Neutrophil (primary cell): Measurements from ENCODE around the gene CISH.

Experiments used
- H3K27ac ChIP-seq: fragments of 200-600 bp; sonication (generic); 2 replicates; pipeline ENCODE4 v1.5.1; 2016; ENCODE audit warnings: mild to moderate bottlenecking, moderate library complexity
- H3K27me3 ChIP-seq: fragments of 200-600 bp; sonication (generic); 2 replicates; pipeline ENCODE4 v1.6.0; 2016; ENCODE audit warnings: mild to moderate bottlenecking
- H3K36me3 ChIP-seq: fragments of 200-600 bp; sonication (generic); 2 replicates; pipeline ENCODE4 v1.5.1; 2017
- H3K4me1 ChIP-seq, 2 experiments: fragments of 200-600 bp in 1 of 2; sonication (generic) in 1 of 2; 1 replicate in 1 of 2; 2 replicates in 1 of 2; pipeline versions ENCODE4 v1.5.1 to v1.6.1; 2013 to 2016; ENCODE audit warnings: low read depth in 1 of 2, low read length in 1 of 2, mild to moderate bottlenecking in 1 of 2, moderate library complexity in 1 of 2; ENCODE audit not compliant: control insufficient read depth in 1 of 2, insufficient read depth in 1 of 2
- H3K4me3 ChIP-seq, 2 experiments: fragments of 200-600 bp in 1 of 2; sonication (generic) in 1 of 2; 1 replicate in 1 of 2; 2 replicates in 1 of 2; pipeline ENCODE4 v1.5.1; 2013 to 2016; ENCODE audit warnings: low read depth in 1 of 2, low read length in 1 of 2, mild to moderate bottlenecking in 1 of 2, moderate library complexity in 1 of 2
- H3K9me3 ChIP-seq: fragments of 200-600 bp; sonication (generic); 2 replicates; pipeline ENCODE4 v1.5.1; 2016
- TF ChIP-seq, protein P1 (sequence below): fragments of 200-600 bp; sonication (generic); IDR thresholded peaks from 2 replicates; pipeline ENCODE4 v1.5.1; 2016; ENCODE audit warnings: antibody characterized with exemption

The CISH gene

DNA sequence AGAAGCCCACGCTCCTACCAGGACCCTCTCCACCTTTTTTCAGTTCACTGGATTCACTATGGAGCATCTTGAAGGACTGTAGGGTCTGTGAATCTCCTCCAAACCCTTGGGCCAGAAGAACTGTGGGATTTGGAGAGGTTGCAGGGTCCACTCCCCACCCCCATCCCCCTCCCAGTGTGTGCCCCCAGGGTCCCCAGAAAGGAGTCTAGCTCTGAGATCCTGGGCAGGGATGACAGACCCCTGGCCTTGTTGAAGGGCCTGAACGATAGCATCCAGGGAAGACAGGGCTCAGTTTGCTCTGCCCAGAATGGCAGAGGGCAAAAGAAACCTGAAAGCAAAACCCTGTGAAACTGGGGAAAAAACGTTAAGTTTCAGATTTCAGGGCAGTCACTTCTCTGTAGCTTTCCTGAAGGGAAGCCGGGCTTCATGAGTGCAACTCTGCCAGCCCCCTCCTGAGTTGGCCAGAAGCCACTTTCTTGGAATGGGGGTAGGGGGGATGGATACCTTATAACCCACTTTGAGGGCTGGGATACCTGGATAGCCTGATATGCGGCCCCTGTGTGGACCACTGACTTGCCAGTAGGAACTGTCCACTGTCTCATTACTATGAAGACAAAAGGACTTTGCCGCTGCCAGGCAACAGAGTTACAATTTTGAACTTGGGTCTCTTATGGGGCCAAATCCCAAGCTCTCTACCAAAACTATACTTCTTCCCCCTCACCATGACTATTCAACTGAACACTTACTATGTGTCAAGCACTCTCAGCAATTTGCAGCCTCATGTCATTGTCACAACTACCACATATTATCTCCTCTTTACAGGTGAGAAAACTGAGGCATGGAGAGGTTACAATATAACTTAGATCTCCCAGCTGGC, 1.6 kb upstream of the CISH start:
- Histone ChIP-seq H3K9me3 (no peaks in the 10 kb centered on the region), H3K36me3 (peaks cover 1% of the 10 kb centered on the region), H3K27ac (no peak overlapping the region), H3K4me1 (peaks cover 66 to 69% of the 10 kb centered on the region in 2 experiments), H3K27me3 (no peaks in the 10 kb centered on the region), H3K4me3 (no peak overlapping the region)
- TF ChIP-seq, protein P1, sequence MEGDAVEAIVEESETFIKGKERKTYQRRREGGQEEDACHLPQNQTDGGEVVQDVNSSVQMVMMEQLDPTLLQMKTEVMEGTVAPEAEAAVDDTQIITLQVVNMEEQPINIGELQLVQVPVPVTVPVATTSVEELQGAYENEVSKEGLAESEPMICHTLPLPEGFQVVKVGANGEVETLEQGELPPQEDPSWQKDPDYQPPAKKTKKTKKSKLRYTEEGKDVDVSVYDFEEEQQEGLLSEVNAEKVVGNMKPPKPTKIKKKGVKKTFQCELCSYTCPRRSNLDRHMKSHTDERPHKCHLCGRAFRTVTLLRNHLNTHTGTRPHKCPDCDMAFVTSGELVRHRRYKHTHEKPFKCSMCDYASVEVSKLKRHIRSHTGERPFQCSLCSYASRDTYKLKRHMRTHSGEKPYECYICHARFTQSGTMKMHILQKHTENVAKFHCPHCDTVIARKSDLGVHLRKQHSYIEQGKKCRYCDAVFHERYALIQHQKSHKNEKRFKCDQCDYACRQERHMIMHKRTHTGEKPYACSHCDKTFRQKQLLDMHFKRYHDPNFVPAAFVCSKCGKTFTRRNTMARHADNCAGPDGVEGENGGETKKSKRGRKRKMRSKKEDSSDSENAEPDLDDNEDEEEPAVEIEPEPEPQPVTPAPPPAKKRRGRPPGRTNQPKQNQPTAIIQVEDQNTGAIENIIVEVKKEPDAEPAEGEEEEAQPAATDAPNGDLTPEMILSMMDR: no peak

DNA sequence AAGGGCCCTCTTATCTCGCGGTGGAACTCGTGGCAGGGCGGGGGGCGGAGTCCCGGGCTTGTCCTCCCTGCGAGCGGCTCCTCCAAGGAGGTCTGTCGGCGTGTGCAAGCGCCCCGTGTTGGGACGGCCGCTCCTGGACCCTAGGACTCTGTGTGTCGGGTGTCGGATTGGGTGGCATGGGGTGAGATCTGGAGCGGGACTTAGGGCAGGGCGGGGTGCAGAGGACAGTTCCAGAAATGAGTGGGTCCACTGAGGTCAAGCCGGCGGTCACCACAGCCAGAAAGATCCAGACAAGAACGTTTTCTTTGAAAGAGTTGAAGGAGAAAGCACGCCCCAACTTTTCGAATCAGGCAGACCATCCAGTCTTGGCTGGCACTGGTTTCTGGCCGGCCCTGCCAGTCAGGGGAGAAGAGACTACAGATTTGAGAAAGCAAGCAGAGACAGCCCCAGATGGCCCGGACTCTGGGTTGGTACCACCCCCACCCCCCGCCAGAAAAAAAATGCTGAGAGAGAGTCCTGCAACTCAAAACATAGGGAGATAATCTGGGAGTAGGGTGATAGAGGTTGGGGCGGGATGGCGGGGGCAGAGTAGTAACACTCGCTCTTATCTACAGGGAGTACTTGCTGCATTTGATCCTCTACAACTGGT, 784 bp upstream of the CISH start:
- TF ChIP-seq, protein P1: no peak
- no peaks in the 10 kb centered on the region for H3K9me3 ChIP-seq
- H3K27me3 ChIP-seq: no peaks in the 10 kb centered on the region
- H3K27ac ChIP-seq: peak overlapping the region; percentile 74
- peaks cover 59 to 64% of the 10 kb centered on the region in 2 experiments for H3K4me1 ChIP-seq
- peaks cover 10% of the 10 kb centered on the region for H3K36me3 ChIP-seq
- peak overlapping the region; percentile 80 to 94 for H3K4me3 ChIP-seq

- no peaks in the 10 kb centered on the region for H3K9me3 ChIP-seq
- H3K4me1 ChIP-seq: peaks cover 52 to 60% of the 10 kb centered on the region in 2 experiments
- H3K4me3 ChIP-seq: peak overlapping the region; percentile 80 to 94
- H3K27me3 ChIP-seq: no peaks in the 10 kb centered on the region
- TF ChIP-seq, protein P1: no peak
- H3K27ac ChIP-seq: peak overlapping the region; percentile 74
- H3K36me3 ChIP-seq: peaks cover 19% of the 10 kb centered on the region
Observed at GRCh38 chr3:50610992-50611463, 546 bp downstream of the CISH start.

- Histone ChIP-seq H3K27me3 (no peaks in the 10 kb centered on the region), H3K27ac (peak overlapping the region; percentile 74), H3K4me3 (peak overlapping the region; percentile 80 to 94), H3K4me1 (peaks cover 50 to 55% of the 10 kb centered on the region in 2 experiments), H3K36me3 (peaks cover 19% of the 10 kb centered on the region), H3K9me3 (no peaks in the 10 kb centered on the region)
- TF ChIP-seq, protein P1: no peak
Observed at GRCh38 chr3:50610181-50610971, 1.2 kb downstream of the CISH start.

- H3K27ac ChIP-seq: no peak overlapping the region
- peaks cover 19% of the 10 kb centered on the region for H3K36me3 ChIP-seq
Observed at GRCh38 chr3:50609763-50610085, 1.9 kb downstream of the CISH start.

More at GRCh38 chr3:50609763-50610085, 1.9 kb downstream of the CISH start:
- Histone ChIP-seq H3K27me3 (no peaks in the 10 kb centered on the region), H3K4me3 (peak overlapping the region; percentile 80 to 94), H3K9me3 (no peaks in the 10 kb centered on the region), H3K4me1 (peaks cover 56 to 62% of the 10 kb centered on the region in 2 experiments)
- TF ChIP-seq, protein P1: no peak
